SK-N-SH treated with all-trans-retinoic acid at 6 μM for 48 hours (cell line): Measurements from ENCODE around the gene TTC33.

Source experiments
- ATAC-seq: fragments of 200-7000 bp; cut with Tn5 transposase; 3 replicates; pipeline ENCODE4 v1.9.1; 2020; ENCODE audit warnings: mild to moderate bottlenecking, moderate library complexity
- ARNTL ChIP-seq: fragments of 450-650 bp; formaldehyde crosslinking; IDR thresholded peaks from 2 replicates; pipeline ENCODE4 v1.5.0; 2020; ENCODE audit warnings: low read depth, mild to moderate bottlenecking, moderate library complexity, borderline replicate concordance
- BACH2 ChIP-seq: fragments of 250-450 bp; sonication (Bioruptor Pico); IDR thresholded peaks from 2 replicates; pipeline ENCODE4 v1.9.0; 2021; ENCODE audit warnings: mild to moderate bottlenecking, borderline replicate concordance
- CREB5 ChIP-seq: fragments of 250-450 bp; sonication (Bioruptor Pico); IDR thresholded peaks from 2 replicates; pipeline ENCODE4 v1.5.1; 2020; ENCODE audit warnings: low read depth, mild to moderate bottlenecking, moderate library complexity
- CSDC2 ChIP-seq: fragments of 250-450 bp; sonication (Bioruptor Pico); IDR thresholded peaks from 2 replicates; pipeline ENCODE4 v1.5.0; 2020; ENCODE audit warnings: mild to moderate bottlenecking, moderate library complexity
- CSRNP3 ChIP-seq: fragments of 250-450 bp; sonication (Bioruptor Pico); IDR thresholded peaks from 2 replicates; pipeline ENCODE4 v1.5.1; 2021; ENCODE audit warnings: mild to moderate bottlenecking, moderate library complexity
- ESRRG ChIP-seq: fragments of 250-450 bp; sonication (Bioruptor Pico); IDR thresholded peaks from 2 replicates; pipeline ENCODE4 v1.6.1; 2021; ENCODE audit warnings: mild to moderate bottlenecking
- GLIS3 ChIP-seq: fragments of 250-450 bp; sonication (Bioruptor Pico); IDR thresholded peaks from 2 replicates; pipeline ENCODE4 v1.5.0; 2020; ENCODE audit warnings: mild to moderate bottlenecking, moderate library complexity
- ISL1 ChIP-seq: fragments of 250-450 bp; sonication (Bioruptor Pico); IDR thresholded peaks from 2 replicates; pipeline ENCODE4 v2.1.2; 2022; ENCODE audit warnings: mild to moderate bottlenecking, moderate library complexity
- OSR1 ChIP-seq: fragments of 250-450 bp; sonication (Bioruptor Pico); IDR thresholded peaks from 2 replicates; pipeline ENCODE4 v1.8.0; 2022; ENCODE audit warnings: moderate library complexity, mild to moderate bottlenecking, inconsistent platforms
- PATZ1 ChIP-seq: fragments of 250-450 bp; sonication (Bioruptor Pico); IDR thresholded peaks from 2 replicates; pipeline ENCODE4 v1.8.0; 2020; ENCODE audit warnings: mild to moderate bottlenecking, moderate library complexity, borderline replicate concordance
- POU6F1 ChIP-seq: fragments of 250-450 bp; sonication (Bioruptor Pico); IDR thresholded peaks from 2 replicates; pipeline ENCODE4 v1.8.0; 2021; ENCODE audit warnings: low read depth, mild to moderate bottlenecking, moderate library complexity, borderline replicate concordance
- PPARA ChIP-seq: fragments of 250-450 bp; sonication (Bioruptor Pico); IDR thresholded peaks from 2 replicates; pipeline ENCODE4 v1.5.0; 2020; ENCODE audit warnings: mild to moderate bottlenecking, borderline replicate concordance
- RARB ChIP-seq: fragments of 250-450 bp; sonication (Bioruptor Pico); IDR thresholded peaks from 2 replicates; pipeline ENCODE4 v1.8.0; 2021; ENCODE audit warnings: mild to moderate bottlenecking, moderate library complexity
- SNAI2 ChIP-seq: fragments of 250-450 bp; sonication (Bioruptor Pico); IDR thresholded peaks from 2 replicates; pipeline ENCODE4 v1.5.0; 2020; ENCODE audit warnings: mild to moderate bottlenecking, moderate library complexity
- TCF4 ChIP-seq: fragments of 250-450 bp; sonication (Bioruptor Pico); IDR thresholded peaks from 2 replicates; pipeline ENCODE4 v1.8.0; 2021; ENCODE audit warnings: mild to moderate bottlenecking, moderate library complexity, borderline replicate concordance
- TOX ChIP-seq: fragments of 250-450 bp; sonication (Bioruptor Pico); IDR thresholded peaks from 2 replicates; pipeline ENCODE4 v1.8.0; 2021; ENCODE audit warnings: mild to moderate bottlenecking, moderate library complexity, borderline replicate concordance
- TSHZ2 ChIP-seq: fragments of 250-450 bp; sonication (Bioruptor Pico); IDR thresholded peaks from 2 replicates; pipeline ENCODE4 v1.5.0; 2020; ENCODE audit warnings: mild to moderate bottlenecking, moderate library complexity
- ZC3H10 ChIP-seq: fragments of 250-450 bp; sonication (Bioruptor Pico); IDR thresholded peaks from 2 replicates; pipeline ENCODE4 v1.5.1; 2021; ENCODE audit warnings: mild to moderate bottlenecking, moderate library complexity
- ZFP3 ChIP-seq: fragments of 250-450 bp; sonication (Bioruptor Pico); IDR thresholded peaks from 2 replicates; pipeline ENCODE4 v1.5.0; 2020; ENCODE audit warnings: mild to moderate bottlenecking, moderate library complexity
- ZFP30 ChIP-seq: fragments of 450-650 bp; formaldehyde crosslinking; IDR thresholded peaks from 2 replicates; pipeline ENCODE4 v1.5.0; 2022; ENCODE audit warnings: mild to moderate bottlenecking, moderate library complexity
- ZNF565 ChIP-seq: fragments of 450-650 bp; formaldehyde crosslinking; conservative IDR thresholded peaks from 2 replicates; pipeline ENCODE4 v1.5.0; 2020; ENCODE audit warnings: low read depth, mild to moderate bottlenecking, moderate library complexity
- ZNF70 ChIP-seq: fragments of 450-650 bp; formaldehyde crosslinking; IDR thresholded peaks from 2 replicates; pipeline ENCODE4 v1.5.0; 2020; ENCODE audit warnings: mild to moderate bottlenecking, moderate library complexity
- ZNF8 ChIP-seq: fragments of 450-650 bp; formaldehyde crosslinking; IDR thresholded peaks from 2 replicates; pipeline ENCODE4 v1.5.0; 2020; ENCODE audit warnings: mild to moderate bottlenecking, moderate library complexity

The TTC33 gene

GRCh38 chr5:40474250-40474649, 281.5 kb downstream of the TTC33 start:
- TF ChIP-seq PATZ1 (CRISPR knock-in tag) (no peak), TCF4 (no peak), ZFP3 (CRISPR knock-in tag) (no peak), CSDC2 (CRISPR knock-in tag) (no peak), ZC3H10 (CRISPR knock-in tag) (no peak), PPARA (CRISPR knock-in tag) (no peak), ZNF8 (CRISPR knock-in tag) (no peak), ISL1 (CRISPR knock-in tag) (no peak), ZNF565 (CRISPR knock-in tag) (no peak), BACH2 (CRISPR knock-in tag) (no peak), CSRNP3 (CRISPR knock-in tag) (no peak), ZFP30 (CRISPR knock-in tag) (no peak)
- ATAC-seq: no peak

GRCh38 chr5:40465416-40465815, 290.3 kb downstream of the TTC33 start:
- ATAC-seq: no peak
- TF ChIP-seq RARB (CRISPR knock-in tag) (no peak), TSHZ2 (CRISPR knock-in tag) (no peak), ZFP3 (CRISPR knock-in tag) (no peak), CSDC2 (CRISPR knock-in tag) (no peak), ISL1 (CRISPR knock-in tag) (no peak), CREB5 (CRISPR knock-in tag) (no peak), ZC3H10 (CRISPR knock-in tag) (no peak), TOX (CRISPR knock-in tag) (no peak), POU6F1 (no peak), SNAI2 (CRISPR knock-in tag) (no peak), CSRNP3 (CRISPR knock-in tag) (no peak), ZNF70 (CRISPR knock-in tag) (no peak), TCF4 (no peak), OSR1 (CRISPR knock-in tag) (no peak), BACH2 (CRISPR knock-in tag) (no peak), ARNTL (no peak), PATZ1 (CRISPR knock-in tag) (no peak), ESRRG (no peak), ZFP30 (CRISPR knock-in tag) (no peak), GLIS3 (CRISPR knock-in tag) (no peak)
